COLO829 (cell line): Measurements from ENCODE around the gene ZBTB16.

Experiments used
- DNase-seq: peaks from one replicate; pipeline ENCODE4 v3.0.0; 2012; ENCODE audit warnings: low spot score

The ZBTB16 gene

GRCh38 chr11:114213622-114214021, 154.1 kb downstream of the ZBTB16 start:
- DNase-seq: no peak

DNA sequence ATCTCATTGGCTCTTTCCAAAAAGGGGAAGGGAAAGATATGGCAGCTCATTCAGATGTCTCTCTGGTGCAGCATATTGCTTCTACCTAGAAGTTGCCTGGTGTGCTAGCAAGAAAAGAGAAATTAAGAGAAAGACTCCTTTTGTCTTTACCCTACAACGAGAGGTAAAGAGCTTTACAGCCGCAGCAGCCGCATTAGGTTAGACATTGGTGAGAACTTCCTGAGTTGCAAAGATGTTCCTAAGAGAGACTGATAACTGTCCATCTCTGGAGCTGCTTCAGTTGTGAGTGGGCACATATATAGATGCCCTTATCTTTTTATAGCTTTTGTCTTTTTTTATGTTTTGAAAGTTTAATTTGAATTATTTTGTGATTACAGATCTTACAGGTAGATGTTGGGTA, 155.9 kb downstream of the ZBTB16 start:
- no peak for DNase-seq

GRCh38 chr11:114215871-114216795, 156.6 kb downstream of the ZBTB16 start:
- DNase-seq: no peak

- DNase-seq: no peak
Observed at GRCh38 chr11:114216796-114217180, 157.3 kb downstream of the ZBTB16 start.

DNA sequence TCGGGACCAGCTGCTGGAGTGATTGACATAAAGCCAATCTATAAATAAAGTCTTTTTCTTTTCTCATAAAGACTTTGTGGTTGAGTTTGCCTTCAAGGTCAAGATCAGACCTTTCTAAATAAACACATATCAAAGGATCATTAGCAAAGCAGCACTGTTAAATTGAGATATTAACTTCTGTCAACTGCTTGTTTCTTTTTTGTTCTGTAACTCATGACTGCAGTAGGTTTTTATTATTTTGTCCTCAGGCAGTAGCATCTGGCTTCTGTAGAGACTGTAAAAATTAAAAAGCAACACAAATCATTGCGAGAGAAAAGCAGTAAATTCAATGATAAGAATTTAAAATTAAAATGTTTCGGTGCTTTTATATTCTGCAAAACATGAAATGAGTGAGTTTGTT, 159.0 kb downstream of the ZBTB16 start:
- no peak for DNase-seq

- peak; percentile 35 for DNase-seq
Observed at GRCh38 chr11:114219559-114220349, 160.2 kb downstream of the ZBTB16 start.

GRCh38 chr11:114221037-114221436, 161.5 kb downstream of the ZBTB16 start:
- DNase-seq: no peak

DNA sequence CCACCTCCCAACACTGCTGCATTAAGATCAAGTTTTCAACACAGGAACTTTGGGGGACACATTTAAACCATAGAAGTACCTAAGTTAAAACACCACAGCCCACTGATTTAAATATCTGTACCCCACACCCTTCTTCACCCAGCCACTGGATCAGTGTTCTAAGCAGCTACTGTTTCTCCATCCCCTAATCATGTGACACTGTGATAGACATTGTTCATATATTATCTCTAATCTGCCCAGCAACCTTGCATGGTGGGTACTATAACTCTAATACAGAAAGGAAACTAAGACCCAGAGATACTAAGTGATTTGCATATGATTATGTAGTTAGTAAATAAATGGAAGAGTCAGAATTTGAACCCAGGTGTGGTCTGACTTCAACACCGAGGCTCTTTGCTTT, 166.2 kb downstream of the ZBTB16 start:
- no peak for DNase-seq

GRCh38 chr11:114226356-114226755, 166.8 kb downstream of the ZBTB16 start:
- DNase-seq: no peak

- no peak for DNase-seq
Observed at GRCh38 chr11:114228435-114229411, 169.2 kb downstream of the ZBTB16 start.

- DNase-seq: no peak
Observed at GRCh38 chr11:114230031-114230704, 170.7 kb downstream of the ZBTB16 start.

DNA sequence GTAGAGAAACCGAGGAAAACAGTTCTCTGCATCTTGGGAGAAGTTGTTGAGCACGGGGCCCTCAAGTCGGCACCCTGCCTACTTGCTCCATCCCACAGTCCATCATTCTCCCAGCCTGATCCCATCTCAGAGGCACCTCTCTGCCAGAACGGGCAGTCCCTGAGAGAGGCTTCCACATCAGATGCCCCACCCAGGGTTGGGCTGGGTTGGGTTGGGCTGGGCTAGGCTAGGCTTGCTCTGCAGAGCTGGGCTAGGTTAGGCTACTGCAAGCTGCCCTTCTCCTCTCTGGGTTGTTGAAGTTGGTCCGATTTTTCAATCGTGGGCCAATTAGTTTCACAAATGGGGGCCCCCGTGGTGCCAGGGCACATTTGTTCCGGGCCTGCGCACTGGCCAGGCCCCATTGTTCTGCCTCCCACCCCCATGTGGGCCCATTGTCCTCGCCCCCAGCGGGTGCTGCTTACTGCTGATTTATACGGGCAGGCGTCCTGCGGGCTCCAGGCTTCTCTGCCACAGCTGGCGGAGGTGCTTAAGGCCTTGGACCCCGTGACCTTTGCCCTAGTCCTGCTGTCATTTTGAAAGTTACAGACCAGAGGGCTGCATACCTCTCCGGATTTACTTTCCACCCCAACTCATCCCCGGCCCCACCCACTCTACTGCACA, 173.0 kb downstream of the ZBTB16 start:
- no peak for DNase-seq

- DNase-seq: no peak
Observed at GRCh38 chr11:114233755-114234154, 174.2 kb downstream of the ZBTB16 start.

DNA sequence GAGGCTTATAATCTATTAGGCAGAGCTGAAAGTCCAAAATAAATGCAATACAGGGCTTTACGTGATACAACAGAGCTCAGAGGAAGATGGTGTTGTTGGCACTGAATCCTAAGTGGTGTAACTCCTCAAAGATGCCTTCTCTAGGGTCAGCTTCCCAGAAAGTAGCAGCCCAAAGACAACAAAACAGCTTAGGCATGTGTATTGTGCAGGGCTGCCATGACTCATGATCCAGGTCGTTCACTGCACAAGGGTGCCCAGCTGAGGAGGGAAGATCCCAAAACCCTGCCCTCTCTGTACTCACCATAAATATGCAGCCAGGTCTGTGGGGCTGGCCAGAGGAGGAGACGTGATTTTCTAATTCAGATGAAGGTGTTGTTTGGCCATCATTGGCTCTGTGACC, 177.3 kb downstream of the ZBTB16 start:
- DNase-seq: no peak

GRCh38 chr11:114237321-114238280, 178.1 kb downstream of the ZBTB16 start:
- DNase-seq: no peak

DNA sequence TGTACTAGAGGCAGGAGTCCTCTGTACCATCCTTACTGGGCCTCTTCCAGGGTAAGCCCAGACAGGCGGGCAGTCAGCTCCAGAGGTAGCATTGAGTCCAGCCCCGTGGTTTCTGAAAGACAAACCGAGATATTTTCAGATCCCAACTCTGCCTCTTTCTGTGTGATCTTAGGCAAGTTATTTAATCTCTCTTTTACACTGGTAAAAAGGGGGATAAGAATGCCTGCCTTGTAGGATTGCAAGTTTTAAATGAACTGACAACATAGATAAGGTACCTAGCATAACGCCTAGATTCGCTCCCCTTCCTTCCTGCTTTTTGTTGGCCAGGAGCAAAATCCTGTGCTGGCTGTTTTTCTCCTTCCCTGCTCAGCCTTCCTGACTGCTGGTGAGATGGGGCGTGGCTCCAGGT, 180.2 kb downstream of the ZBTB16 start:
- no peak for DNase-seq

- no peak for DNase-seq
Observed at GRCh38 chr11:114242032-114242431, 182.5 kb downstream of the ZBTB16 start.

GRCh38 chr11:114243461-114244372, 184.2 kb downstream of the ZBTB16 start:
- no peak for DNase-seq
